ENCODE measurements around the gene PAXX.

PAXX gene

DNA sequence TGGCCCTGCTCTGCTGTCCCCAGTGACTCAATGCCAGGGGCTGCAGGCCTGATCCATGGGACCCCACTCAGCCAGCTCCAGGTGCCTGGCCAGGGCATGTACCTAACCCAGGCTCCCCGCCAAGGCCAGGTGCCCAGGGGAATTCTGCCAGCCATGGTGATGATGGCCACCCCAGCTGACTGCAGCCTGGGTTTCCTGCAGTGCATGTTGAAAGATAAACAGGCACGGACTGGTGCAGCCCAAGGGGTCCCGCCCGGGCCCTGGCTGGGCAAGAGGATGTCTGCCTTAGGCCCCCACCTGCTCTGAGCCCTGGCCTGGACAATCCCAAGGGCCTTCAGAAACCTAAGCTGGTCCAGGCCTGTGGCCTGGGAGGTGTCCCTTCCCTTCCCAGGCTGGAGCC is 34.6 kb downstream of the PAXX start:
- TF ChIP-seq, protein P1, sequence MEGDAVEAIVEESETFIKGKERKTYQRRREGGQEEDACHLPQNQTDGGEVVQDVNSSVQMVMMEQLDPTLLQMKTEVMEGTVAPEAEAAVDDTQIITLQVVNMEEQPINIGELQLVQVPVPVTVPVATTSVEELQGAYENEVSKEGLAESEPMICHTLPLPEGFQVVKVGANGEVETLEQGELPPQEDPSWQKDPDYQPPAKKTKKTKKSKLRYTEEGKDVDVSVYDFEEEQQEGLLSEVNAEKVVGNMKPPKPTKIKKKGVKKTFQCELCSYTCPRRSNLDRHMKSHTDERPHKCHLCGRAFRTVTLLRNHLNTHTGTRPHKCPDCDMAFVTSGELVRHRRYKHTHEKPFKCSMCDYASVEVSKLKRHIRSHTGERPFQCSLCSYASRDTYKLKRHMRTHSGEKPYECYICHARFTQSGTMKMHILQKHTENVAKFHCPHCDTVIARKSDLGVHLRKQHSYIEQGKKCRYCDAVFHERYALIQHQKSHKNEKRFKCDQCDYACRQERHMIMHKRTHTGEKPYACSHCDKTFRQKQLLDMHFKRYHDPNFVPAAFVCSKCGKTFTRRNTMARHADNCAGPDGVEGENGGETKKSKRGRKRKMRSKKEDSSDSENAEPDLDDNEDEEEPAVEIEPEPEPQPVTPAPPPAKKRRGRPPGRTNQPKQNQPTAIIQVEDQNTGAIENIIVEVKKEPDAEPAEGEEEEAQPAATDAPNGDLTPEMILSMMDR (IDR thresholded peaks at IDR 0.05; ENCODE audit: low read depth, low read length): no peak
- in situ Hi-C loops (cut with HindIII; ENCODE audit: low sequenced_read_pairs): loop anchor here (25.0 kb wide), 1 partner anchor 90 kb away; the partner anchor contains the start of genes C8G and FBXW5
- no peak for DNase-seq (ENCODE audit: low read depth, low spot score)
- no peak overlapping the region for H3K4me3 ChIP-seq (ENCODE audit: low read depth, low read length)

DNA sequence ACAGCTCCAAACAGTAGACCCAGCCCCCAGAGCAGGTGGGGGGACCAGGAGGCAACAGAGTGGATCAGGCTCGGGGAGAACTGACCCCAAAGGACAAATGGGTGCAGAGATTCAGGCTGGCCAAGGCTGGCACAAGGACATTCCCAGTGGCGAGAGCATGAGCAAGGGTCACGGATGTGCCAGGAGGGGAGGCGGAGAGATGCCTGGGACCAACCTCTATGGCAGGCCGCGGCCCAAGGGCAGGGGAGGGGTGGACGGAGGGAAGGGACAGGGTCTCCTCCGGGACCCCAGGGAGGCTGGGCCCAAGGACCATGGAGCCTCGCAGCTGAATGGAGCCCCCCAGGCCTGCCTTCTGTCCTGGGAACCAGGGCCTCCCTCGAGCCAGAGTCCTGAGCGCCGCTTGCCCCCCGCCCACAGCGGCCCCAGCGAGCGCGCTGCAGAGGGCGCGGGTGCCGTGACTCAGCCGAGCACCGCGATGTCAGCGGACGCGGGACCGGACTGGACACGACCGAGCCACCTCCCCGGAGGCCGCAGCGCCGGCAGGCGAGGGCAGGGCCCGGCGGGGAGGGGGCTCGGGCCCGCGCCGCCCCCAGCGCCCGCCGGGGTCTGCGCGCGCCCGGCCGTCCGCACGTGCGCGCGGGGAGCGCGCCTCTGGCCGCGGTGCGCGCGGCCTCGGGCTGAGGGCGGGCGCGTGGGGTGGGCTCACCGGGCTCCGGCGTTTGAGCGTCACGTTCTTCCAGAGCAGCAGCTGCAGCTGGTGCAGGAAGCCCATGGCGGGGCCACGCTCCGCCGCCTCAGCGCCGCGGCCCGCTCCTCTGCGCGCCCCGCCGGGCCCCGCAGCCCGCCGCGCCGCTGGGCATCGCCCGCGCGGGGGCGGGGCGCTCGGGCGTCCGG is 35.4 kb downstream of the PAXX start, which contains the start of gene ABCA2:
TSS of gene ABCA2 (minus strand) at position 869 of the 894 bp plus-strand sequence. CDS start at position 772, 97 bp downstream.
- TF ChIP-seq, protein P1 (IDR thresholded peaks at IDR 0.05; ENCODE audit: low read depth, low read length): no peak
- in situ Hi-C loops (cut with HindIII; ENCODE audit: low sequenced_read_pairs): loop anchor here (25.0 kb wide), 1 partner anchor 90 kb away; the partner anchor contains the start of genes C8G and FBXW5
- peak within 1 kb of the TSS; percentile 41 for H3K4me3 ChIP-seq (ENCODE audit: low read depth, low read length)
- DNase-seq (ENCODE audit: low read depth, low spot score): no peak

- in situ Hi-C loops (cut with HindIII; ENCODE audit: low sequenced_read_pairs): loop anchor here (25.0 kb wide), 1 partner anchor 91 kb away; the partner anchor contains the start of genes C8G and FBXW5
- TF ChIP-seq, protein P1 (IDR thresholded peaks at IDR 0.05; ENCODE audit: low read depth, low read length): peak; percentile 48
- H3K4me3 ChIP-seq (ENCODE audit: low read depth, low read length): peak overlapping the region; percentile 41
- no peak for DNase-seq (ENCODE audit: low read depth, low spot score)
Observed at GRCh38 chr9:137028263-137029057, 36.2 kb downstream of the PAXX start.

GRCh38 chr9:137029058-137029936 is 37.1 kb downstream of the PAXX start:
- in situ Hi-C loops (cut with HindIII; ENCODE audit: low sequenced_read_pairs): loop anchor here (25.0 kb wide), 1 partner anchor 92 kb away; the partner anchor contains the start of genes C8G and FBXW5
- H3K4me3 ChIP-seq (ENCODE audit: low read depth, low read length): no peak overlapping the region
- no peak for DNase-seq (ENCODE audit: low read depth, low spot score)
- TF ChIP-seq, protein P1 (IDR thresholded peaks at IDR 0.05; ENCODE audit: low read depth, low read length): peak; percentile 97

DNA sequence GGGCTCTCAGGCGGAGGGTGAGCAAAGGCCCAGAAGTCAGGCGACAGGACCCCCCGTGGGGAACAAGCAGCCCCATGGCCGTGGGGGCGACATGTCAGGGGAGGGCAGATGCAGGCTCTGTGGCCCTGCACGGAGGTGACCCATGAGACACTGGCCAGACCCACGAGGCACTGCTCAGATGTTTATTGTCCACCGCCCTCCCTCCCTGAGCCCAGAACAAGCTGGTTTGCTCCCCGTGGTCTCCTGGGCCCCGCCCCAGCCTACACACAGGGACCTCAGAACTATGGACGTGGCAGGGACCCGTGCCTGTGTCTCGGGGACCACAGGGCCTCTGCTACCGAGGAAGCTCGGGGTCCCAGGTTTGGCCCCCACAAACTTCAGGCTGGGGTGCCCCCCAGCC is 37.8 kb downstream of the PAXX start:
- in situ Hi-C loops (cut with HindIII; ENCODE audit: low sequenced_read_pairs): loop anchor here (25.0 kb wide), 1 partner anchor 93 kb away; the partner anchor contains the start of genes C8G and FBXW5
- TF ChIP-seq, protein P1 (IDR thresholded peaks at IDR 0.05; ENCODE audit: low read depth, low read length): no peak
- DNase-seq (ENCODE audit: low read depth, low spot score): no peak
- H3K4me3 ChIP-seq (ENCODE audit: low read depth, low read length): no peak overlapping the region

Data from astrocyte of the spinal cord (primary cell).